Measurements from ENCODE around the gene RAPGEF5. TPM values are rescaled to one million over a fixed set of nuclear protein-coding genes. Genes with fewer than 3 reads are reported as not detected.

The RAPGEF5 gene
- 16.4 and 16.6 TPM in 2 replicates for total RNA-seq (2021)
- percentile 73 among the genes with signal in this experiment for Bru-seq, nascent RNA
- percentile 60 among the genes with signal in this experiment for BruChase-seq, experiment 1, labeled RNA remaining after a 2-hour chase
- BruChase-seq, experiment 2, labeled RNA remaining after a 6-hour chase = percentile 55 among the genes with signal in this experiment
- long read RNA-seq, partial matches to known transcripts = 0 of 1 reads
- long read RNA-seq, other reads (novel, unspliced or antisense) = 1 of 1 reads

- no peaks in the 10 kb centered on the region for H4K20me1 ChIP-seq (ENCODE audit: insufficient read depth)
- intact Hi-C loops (cut with micrococcal nuclease; ENCODE audit: unreplicated experiment) = loop anchor here (1.0 to 2.0 kb wide), 2 partner anchors 86 to 131 kb away; no protein-coding TSS in a partner anchor
These were observed at the start of gene RAPGEF5 for GRCh38 chr7:22356701-22357310. Gene RAPGEF5 (minus strand): TSS chr7:22357154. CDS start chr7:22357060, 94 bp downstream.

GRCh38 chr7:22406715-22407114 is 49.8 kb upstream of the RAPGEF5 start:
- Histone ChIP-seq H2AFZ (no peak overlapping the region), H4K20me1 (ENCODE audit: insufficient read depth) (no peaks in the 10 kb centered on the region), H3K4me3 (no peak overlapping the region), H3K27me3 (ENCODE audit: insufficient read depth, low read depth) (no peaks in the 10 kb centered on the region), H3K79me2 (ENCODE audit: low read depth) (no peaks in the 10 kb centered on the region), H3K36me3 (ENCODE audit: low read depth) (no peaks in the 10 kb centered on the region), H3K4me2 (no peak overlapping the region), H3K9me2 (ENCODE audit: insufficient read depth) (no peaks in the 10 kb centered on the region), H3F3A (ENCODE audit: insufficient read depth, low read depth) (no peaks in the 10 kb centered on the region), H3K9me3 (ENCODE audit: insufficient read depth, low read depth) (no peaks in the 10 kb centered on the region), H3K27ac (no peak overlapping the region), H3K4me1 (replicated peaks; ENCODE audit: insufficient read depth) (no peaks in the 10 kb centered on the region; the same call in 1 of the 2 replicates)
- intact Hi-C loops (cut with micrococcal nuclease; ENCODE audit: unreplicated experiment) = no loop called here
- POLR2A ChIA-PET (ENCODE audit: unreplicated experiment) = no interaction called here
- no peak for DNase-seq
- CTCF ChIA-PET = no interaction called here
- no TSS peak for BruUV-seq (replicated peaks)
- TF ChIP-seq EZH2 (IDR thresholded peaks at IDR 0.05; ENCODE audit: low read depth) (no peak), CTCF (conservative IDR thresholded peaks at IDR 0.05) (no peak)

More at GRCh38 chr7:22356701-22357310, at the start of gene RAPGEF5:
- no peaks in the 10 kb centered on the region for H3K9me2 ChIP-seq (ENCODE audit: insufficient read depth)
- H3K9me3 ChIP-seq (ENCODE audit: insufficient read depth, low read depth) = peaks cover 4% of the 10 kb centered on the region; the same call in 1 of the 2 replicates
- peaks cover 38% of the 10 kb centered on the region for H3K4me1 ChIP-seq (replicated peaks; ENCODE audit: insufficient read depth)
- H3K36me3 ChIP-seq (ENCODE audit: low read depth) = no peaks in the 10 kb centered on the region
- no peak within 1 kb of the TSS for H3K27ac ChIP-seq
- BruUV-seq (replicated peaks) = no TSS peak
- no peaks in the 10 kb centered on the region for H3K27me3 ChIP-seq (ENCODE audit: insufficient read depth, low read depth)
- ChIA-PET CTCF (no interaction called here), POLR2A (ENCODE audit: unreplicated experiment) (no interaction called here)
- peak within 1 kb of the TSS; percentile 83 for H3K4me3 ChIP-seq
- H3F3A ChIP-seq (ENCODE audit: insufficient read depth, low read depth) = peaks cover 22% of the 10 kb centered on the region; the same call in 1 of the 2 replicates
- peak within 1 kb of the TSS; percentile 91 for H2AFZ ChIP-seq
- H3K4me2 ChIP-seq = peak within 1 kb of the TSS; percentile 96
- H3K79me2 ChIP-seq (ENCODE audit: low read depth) = peaks cover 42% of the 10 kb centered on the region
- peak in 1 of 2 experiments; percentile 67 for DNase-seq
- TF ChIP-seq CTCF (conservative IDR thresholded peaks at IDR 0.05) (no peak), EZH2 (IDR thresholded peaks at IDR 0.05; ENCODE audit: low read depth) (no peak)

- no peak overlapping the region for H2AFZ ChIP-seq
- peaks cover 5% of the 10 kb centered on the region; the same call in 1 of the 2 replicates for H3F3A ChIP-seq (ENCODE audit: insufficient read depth, low read depth)
- no peak overlapping the region for H3K27ac ChIP-seq
- H4K20me1 ChIP-seq (ENCODE audit: insufficient read depth) = no peaks in the 10 kb centered on the region
- TF ChIP-seq CTCF (conservative IDR thresholded peaks at IDR 0.05) (no peak), EZH2 (IDR thresholded peaks at IDR 0.05; ENCODE audit: low read depth) (no peak)
- no peak overlapping the region for H3K4me2 ChIP-seq
- no peaks in the 10 kb centered on the region for H3K79me2 ChIP-seq (ENCODE audit: low read depth)
- BruUV-seq (replicated peaks) = no TSS peak
- intact Hi-C loops (cut with micrococcal nuclease; ENCODE audit: unreplicated experiment) = loop anchor here (5.0 kb wide), 1 partner anchor 38 kb away; no protein-coding TSS in a partner anchor
- ChIA-PET CTCF (no interaction called here), POLR2A (ENCODE audit: unreplicated experiment) (interaction anchor here (0.6 kb wide), 1 partner anchor 127 kb away, joined by 6 read pairs; no protein-coding TSS in a partner anchor)
- no peaks in the 10 kb centered on the region for H3K9me2 ChIP-seq (ENCODE audit: insufficient read depth)
- no peaks in the 10 kb centered on the region for H3K9me3 ChIP-seq (ENCODE audit: insufficient read depth, low read depth)
- no peaks in the 10 kb centered on the region; the same call in 1 of the 2 replicates for H3K4me1 ChIP-seq (replicated peaks; ENCODE audit: insufficient read depth)
- H3K27me3 ChIP-seq (ENCODE audit: insufficient read depth, low read depth) = no peaks in the 10 kb centered on the region
- DNase-seq = peak in 1 of 2 experiments; percentile 46
- no peak overlapping the region for H3K4me3 ChIP-seq
- H3K36me3 ChIP-seq (ENCODE audit: low read depth) = no peaks in the 10 kb centered on the region
These were observed 47.6 kb upstream of the RAPGEF5 start for GRCh38 chr7:22404421-22405023.
